Smooth muscle cell (in vitro differentiated cells): ENCODE measurements around the gene PPM1J. TPM values are rescaled to one million over a fixed set of nuclear protein-coding genes. Genes with fewer than 3 reads are reported as not detected.
"Not testable (repeated sequence)": the region's sequence is repeated elsewhere in the genome, so short reads cannot be mapped to it uniquely, and the experiment has no call there.

ENCODE experiments used
- DNase-seq: peaks from one replicate; lab custom pipeline; 2025; ENCODE audit not compliant: unreplicated experiment; lab: John Stamatoyannopoulos, UW
- H2AFZ ChIP-seq: fragments of 200-600 bp; sonication (generic); 2 replicates; pipeline ENCODE4 v1.6.0; 2016; ENCODE audit warnings: antibody characterized with exemption, low read depth, mild to moderate bottlenecking
- H3F3A ChIP-seq: fragments of 200-600 bp; sonication (generic); 2 replicates; pipeline ENCODE4 v1.6.0; 2017; ENCODE audit warnings: antibody characterized with exemption, low read depth
- H3K27ac ChIP-seq: fragments of 200-600 bp; sonication (generic); 2 replicates; pipeline ENCODE4 v1.5.1; 2016; ENCODE audit warnings: low read depth, mild to moderate bottlenecking
- H3K27me3 ChIP-seq: fragments of 200-600 bp; sonication (generic); 2 replicates; pipeline ENCODE4 v1.6.1; 2016; ENCODE audit warnings: low read depth, mild to moderate bottlenecking
- H3K36me3 ChIP-seq: fragments of 200-600 bp; sonication (generic); 2 replicates; pipeline ENCODE4 v1.5.1; 2016; ENCODE audit warnings: low read depth
- H3K4me1 ChIP-seq: fragments of 200-600 bp; sonication (generic); 2 replicates; pipeline ENCODE4 v1.5.1; 2016; ENCODE audit warnings: low read depth
- H3K4me2 ChIP-seq: fragments of 200-600 bp; sonication (generic); 2 replicates; pipeline ENCODE4 v1.6.0; 2016; ENCODE audit warnings: mild to moderate bottlenecking
- H3K4me3 ChIP-seq: fragments of 200-600 bp; sonication (generic); 2 replicates; pipeline ENCODE4 v1.5.1; 2016; ENCODE audit warnings: mild to moderate bottlenecking
- H3K79me2 ChIP-seq: fragments of 200-600 bp; sonication (generic); 2 replicates; pipeline ENCODE4 v1.6.0; 2016; ENCODE audit warnings: low read depth, mild to moderate bottlenecking
- H3K9ac ChIP-seq: fragments of 200-600 bp; sonication (generic); 2 replicates; pipeline ENCODE4 v1.6.0; 2016; ENCODE audit warnings: low read depth
- H3K9me3 ChIP-seq: fragments of 200-600 bp; sonication (generic); replicated peaks from 2 replicates; pipeline ENCODE4 v1.5.1; 2016; ENCODE audit warnings: low read depth
- H4K20me1 ChIP-seq: fragments of 200-600 bp; sonication (generic); 2 replicates; pipeline ENCODE4 v1.6.0; 2016; ENCODE audit warnings: low read depth
- WGBS: methylation state at CpG from one replicate; pipeline ENCODE4 v1.1.7; 2016; ENCODE audit warnings: low lambda C conversion rate; 5-methylcytosine and 5-hydroxymethylcytosine counted together
- polyA plus RNA-seq: library from polyadenylated mRNA; unstranded; fragments of >200 nt; fragmentation: Nextera tagmentation; extraction: Ambion mirVana; gene quantifications from 2 replicates; pipeline ENCODE4 v1.2.1, GENCODE V29; 2016
- total RNA-seq: library from RNA; depleted of rRNA; stranded (reverse); fragments of >200 nt; gene quantifications from 2 replicates; pipeline ENCODE4 v1.2.3, GENCODE V29; 2014
- TF ChIP-seq, protein P1 (sequence below): fragments of 200-600 bp; sonication (generic); IDR thresholded peaks from 2 replicates; pipeline ENCODE4 v1.5.1; 2017; ENCODE audit warnings: borderline replicate concordance, mild to moderate bottlenecking, antibody characterized with exemption; ENCODE audit not compliant: insufficient read depth, poor library complexity, severe bottlenecking

The PPM1J gene
- total and polyA plus RNA-seq, 2 experiments from 2014 or later = 1.2 to 5.2 TPM

DNA sequence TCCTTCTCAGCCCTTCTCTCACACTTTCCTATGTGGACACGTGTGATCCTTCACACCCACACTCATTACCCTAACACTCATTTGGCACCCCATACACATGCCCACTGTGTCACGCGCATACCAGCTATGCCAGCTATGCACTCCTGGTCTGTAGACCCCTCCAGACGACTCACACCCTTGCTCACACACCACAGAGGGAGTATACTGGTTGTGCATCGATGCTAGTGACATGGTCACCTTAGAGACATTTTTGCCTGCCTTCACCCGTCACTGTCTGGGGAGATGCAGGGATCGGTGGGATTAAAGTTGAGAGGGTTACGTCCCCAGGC is 8.3 kb upstream of the PPM1J start:
- Histone ChIP-seq H3K4me3 (no peak overlapping the region), H3K27ac (peak overlapping the region; percentile 83), H3K27me3 (peaks cover 6% of the 10 kb centered on the region), H3K9me3 (no peaks in the 10 kb centered on the region), H3K4me2 (peak overlapping the region; percentile 79), H2AFZ (no peak overlapping the region), H3K4me1 (peaks cover 16% of the 10 kb centered on the region), H3K79me2 (no peaks in the 10 kb centered on the region), H3F3A (no peaks in the 10 kb centered on the region), H3K36me3 (no peaks in the 10 kb centered on the region), H4K20me1 (no peaks in the 10 kb centered on the region), H3K9ac (no peak overlapping the region)
- DNase-seq = no peak
- 64% methylated on average over 8 of the region's 8 CpGs for WGBS
- TF ChIP-seq, protein P1, sequence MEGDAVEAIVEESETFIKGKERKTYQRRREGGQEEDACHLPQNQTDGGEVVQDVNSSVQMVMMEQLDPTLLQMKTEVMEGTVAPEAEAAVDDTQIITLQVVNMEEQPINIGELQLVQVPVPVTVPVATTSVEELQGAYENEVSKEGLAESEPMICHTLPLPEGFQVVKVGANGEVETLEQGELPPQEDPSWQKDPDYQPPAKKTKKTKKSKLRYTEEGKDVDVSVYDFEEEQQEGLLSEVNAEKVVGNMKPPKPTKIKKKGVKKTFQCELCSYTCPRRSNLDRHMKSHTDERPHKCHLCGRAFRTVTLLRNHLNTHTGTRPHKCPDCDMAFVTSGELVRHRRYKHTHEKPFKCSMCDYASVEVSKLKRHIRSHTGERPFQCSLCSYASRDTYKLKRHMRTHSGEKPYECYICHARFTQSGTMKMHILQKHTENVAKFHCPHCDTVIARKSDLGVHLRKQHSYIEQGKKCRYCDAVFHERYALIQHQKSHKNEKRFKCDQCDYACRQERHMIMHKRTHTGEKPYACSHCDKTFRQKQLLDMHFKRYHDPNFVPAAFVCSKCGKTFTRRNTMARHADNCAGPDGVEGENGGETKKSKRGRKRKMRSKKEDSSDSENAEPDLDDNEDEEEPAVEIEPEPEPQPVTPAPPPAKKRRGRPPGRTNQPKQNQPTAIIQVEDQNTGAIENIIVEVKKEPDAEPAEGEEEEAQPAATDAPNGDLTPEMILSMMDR = no peak

DNA sequence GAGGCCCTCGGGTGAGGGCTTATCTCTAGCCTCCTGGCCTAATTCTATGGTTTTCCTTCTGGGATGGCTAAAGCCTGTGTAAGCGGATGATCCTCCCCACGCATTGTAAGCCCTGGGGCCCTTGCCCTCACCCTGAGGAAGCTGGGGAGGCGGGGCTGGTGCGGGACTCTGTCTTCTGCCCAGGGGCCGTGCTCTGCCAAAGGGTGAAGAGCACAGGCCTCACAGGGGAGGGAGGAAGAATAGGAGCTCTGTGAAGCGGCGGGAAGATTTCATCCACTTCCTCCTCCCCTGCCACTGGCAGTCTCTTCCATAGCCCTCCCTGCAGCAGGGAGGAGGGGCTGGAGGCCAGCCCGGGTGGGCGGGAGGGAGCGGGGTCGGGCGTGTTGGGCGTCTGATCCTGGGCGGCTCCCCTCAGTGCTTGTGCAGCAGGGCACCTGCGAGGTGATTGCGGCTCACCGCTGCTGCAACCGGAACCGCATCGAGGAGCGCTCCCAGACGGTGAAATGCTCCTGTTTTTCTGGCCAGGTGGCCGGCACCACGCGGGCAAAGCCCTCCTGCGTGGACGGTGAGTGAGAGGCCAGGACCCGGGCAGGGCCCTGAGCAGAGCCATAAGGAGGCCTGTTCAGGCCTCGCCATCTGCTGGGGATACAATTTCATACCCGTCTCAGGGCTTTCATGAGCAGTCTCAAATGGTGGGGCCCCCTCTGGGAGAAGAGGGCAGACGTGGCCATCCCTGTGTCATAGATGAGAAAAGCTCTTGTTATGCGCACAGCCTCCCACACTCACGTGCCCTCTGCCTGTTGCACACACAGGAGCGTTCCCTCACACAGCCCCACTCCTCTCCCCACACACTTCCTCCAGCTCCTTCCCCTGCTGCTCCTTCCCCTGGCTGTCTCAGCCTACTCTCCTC is 7.7 kb upstream of the PPM1J start:
- Histone ChIP-seq H3K9me3 (no peaks in the 10 kb centered on the region), H3K79me2 (no peaks in the 10 kb centered on the region), H3K4me1 (peaks cover 16% of the 10 kb centered on the region), H3K4me2 (peak overlapping the region; percentile 79), H3K4me3 (peak overlapping the region; percentile 28), H3K27me3 (peaks cover 6% of the 10 kb centered on the region), H3K36me3 (no peaks in the 10 kb centered on the region), H2AFZ (peak overlapping the region; percentile 78), H3K9ac (peak overlapping the region; percentile 28), H3F3A (no peaks in the 10 kb centered on the region), H3K27ac (peak overlapping the region; percentile 83), H4K20me1 (no peaks in the 10 kb centered on the region)
- peak; percentile 45 for DNase-seq
- TF ChIP-seq, protein P1 = no peak
- 9% methylated on average over 21 of the region's 35 CpGs for WGBS

DNA sequence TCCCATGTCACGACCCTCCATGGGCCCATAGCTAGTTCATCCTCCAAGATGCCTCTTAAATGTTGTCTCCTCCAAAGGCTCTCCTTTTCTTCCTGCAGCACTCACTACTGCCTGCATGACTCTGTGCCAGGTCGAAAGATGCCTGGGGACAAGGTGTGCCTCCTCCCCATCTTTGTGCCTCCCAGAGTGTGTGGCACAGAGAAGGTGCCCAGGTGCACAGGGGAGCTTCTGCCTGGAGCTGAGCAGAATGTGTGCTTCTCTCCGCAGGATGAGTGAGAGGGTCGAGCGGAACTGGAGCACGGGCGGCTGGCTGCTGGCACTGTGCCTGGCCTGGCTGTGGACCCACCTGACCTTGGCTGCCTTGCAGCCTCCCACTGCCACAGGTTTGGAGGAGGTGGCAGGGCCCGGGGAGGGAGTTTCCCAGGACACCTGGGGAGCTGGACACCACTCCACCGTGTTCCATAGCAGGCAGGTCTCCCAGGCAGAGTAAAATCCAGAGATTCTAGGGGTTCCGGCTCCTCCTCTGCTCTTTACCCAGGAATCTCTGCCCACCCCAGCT is 6.9 kb upstream of the PPM1J start:
- Histone ChIP-seq H4K20me1 (no peaks in the 10 kb centered on the region), H3F3A (no peaks in the 10 kb centered on the region), H3K27ac (no peak overlapping the region), H3K4me1 (peaks cover 16% of the 10 kb centered on the region), H3K4me2 (peak overlapping the region; percentile 79), H3K79me2 (no peaks in the 10 kb centered on the region), H3K4me3 (no peak overlapping the region), H3K9me3 (no peaks in the 10 kb centered on the region), H3K27me3 (peaks cover 6% of the 10 kb centered on the region), H3K9ac (no peak overlapping the region), H3K36me3 (no peaks in the 10 kb centered on the region), H2AFZ (no peak overlapping the region)
- DNase-seq = no peak
- TF ChIP-seq, protein P1 = no peak
- WGBS = 82% methylated on average over 10 of the region's 10 CpGs

DNA sequence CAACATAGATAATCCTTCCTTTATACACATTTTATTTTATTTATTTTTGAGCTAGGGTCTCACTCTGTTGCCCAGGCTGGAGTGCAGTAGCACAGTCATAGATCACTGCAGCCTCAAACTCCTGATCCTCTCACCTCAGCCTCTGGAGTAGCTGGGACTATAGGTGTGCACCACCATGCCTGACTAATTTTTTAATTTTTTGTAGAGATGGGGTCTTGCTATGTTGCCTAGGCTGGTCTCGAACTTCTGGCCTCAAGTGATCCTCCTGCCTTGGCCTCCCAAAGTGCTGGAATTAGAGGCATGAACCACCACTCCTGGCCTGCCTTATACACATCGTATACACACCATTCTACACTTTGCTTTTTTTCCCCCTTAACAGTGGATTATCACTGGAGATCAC is 6.2 kb upstream of the PPM1J start:
- DNase-seq, H3K79me2 ChIP-seq, H4K20me1 ChIP-seq, H3F3A ChIP-seq, H3K27me3 ChIP-seq, H3K9me3 ChIP-seq, H2AFZ ChIP-seq, H3K36me3 ChIP-seq, H3K27ac ChIP-seq, H3K4me2 ChIP-seq, H3K9ac ChIP-seq, H3K4me3 ChIP-seq: not testable (repeated sequence)
- 78% methylated on average over 2 of the region's 2 CpGs for WGBS
- peaks cover 16% of the 10 kb centered on the region for H3K4me1 ChIP-seq
